ENCODE measurements around the gene TUBB4B.

DNA sequence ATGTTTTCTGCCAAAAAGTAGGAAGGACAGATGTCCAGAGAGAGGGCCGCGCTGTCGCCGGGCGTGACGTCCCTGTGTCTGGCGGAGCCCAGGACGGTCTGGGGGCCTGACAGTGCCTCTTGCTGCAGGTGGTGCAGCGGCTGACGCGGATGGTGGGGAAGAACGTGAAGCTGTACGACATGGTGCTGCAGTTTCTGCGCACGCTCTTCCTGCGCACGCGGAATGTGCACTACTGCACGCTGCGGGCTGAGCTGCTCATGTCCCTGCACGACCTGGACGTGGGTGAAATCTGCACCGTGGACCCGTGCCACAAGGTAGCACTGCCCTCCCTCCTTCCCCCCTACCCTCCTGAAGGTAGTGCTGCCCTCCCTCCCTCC, 21.8 kb downstream of the TUBB4B start:
- TF ChIP-seq POLR2A (IDR thresholded peaks at IDR 0.05; ENCODE audit: low read depth, low read length) (no peak; the same call in 1 of the 2 replicates), POLR2AphosphoS5 (IDR thresholded peaks at IDR 0.05; ENCODE audit: low read depth, low read length) (no peak)
